CD14-positive monocyte (primary cell): Measurements from ENCODE around the gene DTNBP1. TPM values are rescaled to one million over a fixed set of nuclear protein-coding genes. Genes with fewer than 3 reads are reported as not detected.
A peak's percentile ranks its signal among the peaks of the same experiment; 100 is the strongest.

Experiments used
- DNase-seq, 3 donors: peaks; one replicate each; pipeline ENCODE4 v3.0.0-alpha.2; 2011 to 2022
- H2AFZ ChIP-seq: 2 replicates; pipeline ENCODE4 v1.6.0; 2012; ENCODE audit warnings: mild to moderate bottlenecking, low read depth, low read length, inconsistent platforms; ENCODE audit not compliant: insufficient read depth, poor library complexity, severe bottlenecking
- H3K27ac ChIP-seq, 2 donors: 1 replicate in 1 of 2; 2 replicates in 1 of 2; pipeline ENCODE4 v1.5.1; 2012 to 2013; ENCODE audit warnings: low read length in 2 of 2, control low read depth in 1 of 2, inconsistent platforms in 1 of 2, low read depth in 1 of 2, mild to moderate bottlenecking in 1 of 2
- H3K27me3 ChIP-seq, 2 donors: one replicate each; pipeline versions ENCODE4 v1.6.0 to v1.6.1; 2011 to 2013; ENCODE audit warnings: low read length in 2 of 2; ENCODE audit not compliant: control insufficient read depth in 2 of 2, insufficient read depth in 2 of 2
- H3K36me3 ChIP-seq, 2 donors: replicated peaks in 1 of 2; 1 replicate in 1 of 2; 2 replicates in 1 of 2; pipeline versions ENCODE4 v1.5.1 to v1.6.1; 2012 to 2013; ENCODE audit warnings: low read length in 2 of 2, control low read depth in 1 of 2, inconsistent platforms in 1 of 2, mild to moderate bottlenecking in 1 of 2; ENCODE audit not compliant: insufficient read depth in 2 of 2, control insufficient read depth in 1 of 2
- H3K4me1 ChIP-seq, 2 donors: 1 replicate in 1 of 2; 2 replicates in 1 of 2; pipeline versions ENCODE4 v1.5.1 to v1.6.1; 2012 to 2013; ENCODE audit warnings: low read length in 2 of 2, control low read depth in 1 of 2, inconsistent platforms in 1 of 2, mild to moderate bottlenecking in 1 of 2, moderate library complexity in 1 of 2; ENCODE audit not compliant: insufficient read depth in 2 of 2, control insufficient read depth in 1 of 2
- H3K4me2 ChIP-seq: replicated peaks from 2 replicates; pipeline ENCODE3; 2012; ENCODE audit warnings: low read length, moderate library complexity, mild to moderate bottlenecking; ENCODE audit not compliant: poor library complexity, severe bottlenecking; ENCODE audit errors: extremely low read depth
- H3K4me3 ChIP-seq, 3 experiments: fragments of 200-600 bp in 1 of 3; sonication (generic) in 1 of 3; replicated peaks in 1 of 3; 1 replicate in 2 of 3; 2 replicates in 1 of 3; pipeline ENCODE4 v1.5.1; 2011 to 2013; ENCODE audit warnings: low read length in 3 of 3, mild to moderate bottlenecking in 3 of 3, control low read depth in 2 of 3, low read depth in 2 of 3, inconsistent platforms in 1 of 3, moderate library complexity in 1 of 3
- H3K79me2 ChIP-seq: 2 replicates; pipeline ENCODE4 v1.6.0; 2012; ENCODE audit warnings: mild to moderate bottlenecking, control low read depth, inconsistent platforms, low read length, moderate library complexity; ENCODE audit not compliant: insufficient read depth
- H3K9ac ChIP-seq: 2 replicates; pipeline ENCODE4 v1.6.0; 2017; ENCODE audit warnings: low read length, mild to moderate bottlenecking; ENCODE audit not compliant: insufficient read depth, poor library complexity, severe bottlenecking
- H3K9me3 ChIP-seq, 2 donors: replicated peaks in 1 of 2; 1 replicate in 1 of 2; 2 replicates in 1 of 2; pipeline versions ENCODE4 v1.5.1 to v1.6.1; 2012 to 2013; ENCODE audit warnings: low read length in 2 of 2, control low read depth in 1 of 2; ENCODE audit not compliant: control insufficient read depth in 1 of 2, insufficient read depth in 1 of 2
- H4K20me1 ChIP-seq: 2 replicates; pipeline ENCODE4 v1.6.0; 2012; ENCODE audit warnings: mild to moderate bottlenecking, low read length, control low read depth, moderate library complexity; ENCODE audit not compliant: insufficient read depth
- H3K27ac Mint-ChIP-seq, 7 donors: one replicate each; pipeline ENCODE4 v1.8.0; 2020; ENCODE audit warnings: mild to moderate bottlenecking in 7 of 7, mixed read lengths in 7 of 7, moderate library complexity in 6 of 7, inconsistent platforms in 2 of 7
- H3K27me3 Mint-ChIP-seq, 3 donors: one replicate each; pipeline ENCODE4 v1.8.0; 2021 to 2022; ENCODE audit warnings: low read depth in 3 of 3, mild to moderate bottlenecking in 3 of 3, mixed read lengths in 3 of 3, moderate library complexity in 3 of 3, inconsistent platforms in 1 of 3
- H3K36me3 Mint-ChIP-seq, 2 donors: one replicate each; pipeline ENCODE4 v1.8.0; 2020; ENCODE audit warnings: mixed read lengths in 2 of 2, inconsistent platforms in 1 of 2, mild to moderate bottlenecking in 1 of 2
- H3K4me1 Mint-ChIP-seq: one replicate; pipeline ENCODE4 v1.8.0; 2020; ENCODE audit warnings: mild to moderate bottlenecking, mixed read lengths
- H3K4me3 Mint-ChIP-seq, 2 donors: one replicate each; pipeline ENCODE4 v1.8.0; 2020; ENCODE audit warnings: mild to moderate bottlenecking in 2 of 2, mixed read lengths in 2 of 2, moderate library complexity in 1 of 2
- H3K9me3 Mint-ChIP-seq, 7 donors: one replicate each; pipeline ENCODE4 v1.8.0; 2020 to 2022; ENCODE audit warnings: mixed read lengths in 7 of 7, mild to moderate bottlenecking in 6 of 7, moderate library complexity in 6 of 7, inconsistent platforms in 2 of 7
- WGBS: methylation state at CpG from one replicate; pipeline ENCODE4 v1.1.5; 2013; ENCODE audit warnings: missing lambda C conversion rate; ENCODE audit not compliant: insufficient coverage; 5-methylcytosine and 5-hydroxymethylcytosine counted together
- intact Hi-C, 2 donors: fragments of 100-400 bp; cut with micrococcal nuclease; formaldehyde crosslinking; loops; one replicate each; pipeline versions ENCODE4 v1.15.0 to v1.15.1; 2023
- polyA plus RNA-seq, 3 donors: library from polyadenylated mRNA; depleted of rRNA in 1 of 3; unstranded in 2 of 3; stranded (reverse) in 1 of 3; fragments of 300-500 nt in 2 of 3; fragments of >200 nt in 1 of 3; fragmentation: Illumina TruSeq in 2 of 3; gene quantifications; 1 replicate in 2 of 3; 2 replicates in 1 of 3; pipeline ENCODE4 v1.2.3, GENCODE V29; 2012 to 2021
- TF ChIP-seq, protein P1 (sequence below): fragments of 200-600 bp; IDR thresholded peaks from one replicate; pipeline ENCODE4 v1.8.0; 2022; ENCODE audit warnings: antibody characterized with exemption, mild to moderate bottlenecking

The DTNBP1 gene
- polyA plus RNA-seq, 3 donors = 19.7 to 26.9 (median 20.5) TPM

DNA sequence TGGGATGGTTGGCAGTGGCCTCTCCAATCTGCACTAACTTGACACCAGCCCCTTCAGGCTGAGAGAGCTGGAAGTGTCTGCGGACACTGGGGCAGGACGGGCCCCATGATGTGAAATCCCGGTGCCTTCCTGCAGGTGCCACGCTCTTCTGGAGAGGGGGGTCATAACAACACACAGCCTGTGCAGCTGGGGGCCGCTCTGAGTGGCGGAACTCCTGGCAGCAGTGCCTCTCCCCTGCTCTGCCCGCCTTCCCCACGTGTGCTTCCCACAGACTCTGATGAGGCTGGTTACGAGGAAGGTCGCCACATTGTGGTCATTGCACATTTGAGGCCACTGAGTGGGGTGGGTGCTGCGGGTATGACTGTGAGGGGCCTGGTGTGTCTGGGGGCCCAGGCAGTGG is 145.2 kb downstream of the DTNBP1 start:
- H3K36me3 Mint-ChIP-seq = peaks cover 92 to 100% of the 10 kb centered on the region in 2 donors
- Histone ChIP-seq H4K20me1 (peaks cover 88% of the 10 kb centered on the region), H3K4me2 (no peak overlapping the region), H2AFZ (no peak overlapping the region), H3K4me1 (peaks cover 1 to 13% of the 10 kb centered on the region in 2 donors), H3K9me3 (no peaks in the 10 kb centered on the region), H3K27me3 (no peaks in the 10 kb centered on the region), H3K4me3 (no peak overlapping the region), H3K36me3 (peaks cover 100% of the 10 kb centered on the region in 2 donors), H3K27ac (no peak overlapping the region), H3K79me2 (no peaks in the 10 kb centered on the region), H3K9ac (no peak overlapping the region)
- H3K4me1 Mint-ChIP-seq = peaks cover 12% of the 10 kb centered on the region
- H3K4me3 Mint-ChIP-seq = no peak overlapping the region
- TF ChIP-seq, protein P1, sequence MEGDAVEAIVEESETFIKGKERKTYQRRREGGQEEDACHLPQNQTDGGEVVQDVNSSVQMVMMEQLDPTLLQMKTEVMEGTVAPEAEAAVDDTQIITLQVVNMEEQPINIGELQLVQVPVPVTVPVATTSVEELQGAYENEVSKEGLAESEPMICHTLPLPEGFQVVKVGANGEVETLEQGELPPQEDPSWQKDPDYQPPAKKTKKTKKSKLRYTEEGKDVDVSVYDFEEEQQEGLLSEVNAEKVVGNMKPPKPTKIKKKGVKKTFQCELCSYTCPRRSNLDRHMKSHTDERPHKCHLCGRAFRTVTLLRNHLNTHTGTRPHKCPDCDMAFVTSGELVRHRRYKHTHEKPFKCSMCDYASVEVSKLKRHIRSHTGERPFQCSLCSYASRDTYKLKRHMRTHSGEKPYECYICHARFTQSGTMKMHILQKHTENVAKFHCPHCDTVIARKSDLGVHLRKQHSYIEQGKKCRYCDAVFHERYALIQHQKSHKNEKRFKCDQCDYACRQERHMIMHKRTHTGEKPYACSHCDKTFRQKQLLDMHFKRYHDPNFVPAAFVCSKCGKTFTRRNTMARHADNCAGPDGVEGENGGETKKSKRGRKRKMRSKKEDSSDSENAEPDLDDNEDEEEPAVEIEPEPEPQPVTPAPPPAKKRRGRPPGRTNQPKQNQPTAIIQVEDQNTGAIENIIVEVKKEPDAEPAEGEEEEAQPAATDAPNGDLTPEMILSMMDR = no peak
- intact Hi-C loops = no loop called here
- no peak for DNase-seq
- peak overlapping the region in 3 of 7 donors; percentile 22 to 76 (median 46) for H3K27ac Mint-ChIP-seq
- peaks cover 0 to 5% (median 2%) of the 10 kb centered on the region in 3 donors for H3K27me3 Mint-ChIP-seq
- WGBS = 86% methylated on average over 7 of the region's 11 CpGs
- no peaks in the 10 kb centered on the region for H3K9me3 Mint-ChIP-seq

DNA sequence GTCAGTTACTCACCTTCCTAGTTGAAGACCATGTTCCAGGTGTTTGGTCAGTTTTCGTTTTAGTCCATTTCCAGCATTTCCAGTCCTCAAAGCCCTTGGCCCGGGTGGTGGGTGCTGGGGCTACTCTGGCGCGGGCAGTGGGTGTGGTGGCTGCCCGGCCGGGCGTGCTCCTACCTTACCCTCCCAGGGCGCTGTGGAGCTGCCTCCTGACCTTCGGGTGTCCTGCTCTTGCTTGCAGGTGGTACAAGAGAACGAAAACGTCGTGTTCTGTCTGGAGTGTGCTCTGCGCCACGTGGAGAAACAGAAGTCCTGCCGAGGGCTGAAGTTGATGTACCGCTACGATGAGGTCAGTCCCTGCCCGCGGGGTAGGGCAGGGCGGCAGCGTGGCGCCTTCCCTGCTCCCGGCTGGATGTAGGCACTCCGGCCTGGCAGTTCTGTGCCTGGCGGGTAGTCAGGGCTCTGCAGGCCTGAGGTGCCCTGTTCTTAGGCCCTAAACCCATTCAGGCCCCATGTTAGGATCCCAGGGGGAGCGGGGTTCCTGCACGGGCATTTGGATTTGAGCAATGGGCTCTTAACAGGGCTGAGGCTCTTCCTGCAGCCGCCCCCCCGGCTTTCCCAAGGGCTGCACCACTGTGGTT is 145.8 kb downstream of the DTNBP1 start:
- Histone ChIP-seq H3K79me2 (peaks cover 2% of the 10 kb centered on the region), H3K4me3 (no peak overlapping the region), H3K27me3 (no peaks in the 10 kb centered on the region), H3K36me3 (peaks cover 99 to 100% of the 10 kb centered on the region in 2 donors), H3K9ac (no peak overlapping the region), H4K20me1 (peaks cover 90% of the 10 kb centered on the region), H3K4me2 (no peak overlapping the region), H3K9me3 (no peaks in the 10 kb centered on the region), H2AFZ (no peak overlapping the region), H3K4me1 (peaks cover 7 to 11% of the 10 kb centered on the region in 2 donors), H3K27ac (peak overlapping the region in 1 of 2 donors; percentile 20)
- Mint-ChIP-seq H3K27ac (peak overlapping the region in 1 of 7 donors; percentile 12), H3K9me3 (no peaks in the 10 kb centered on the region), H3K4me1 (peaks cover 12% of the 10 kb centered on the region), H3K36me3 (peaks cover 92 to 100% of the 10 kb centered on the region in 2 donors), H3K27me3 (peaks cover 0 to 5% (median 2%) of the 10 kb centered on the region in 3 donors), H3K4me3 (no peak overlapping the region)
- intact Hi-C loops = no loop called here
- WGBS = 94% methylated on average over 22 of the region's 29 CpGs
- TF ChIP-seq, protein P1 = no peak
- DNase-seq = no peak
